HEK293 (cell line): ENCODE measurements around the gene DLG1.

Experiments
- CTCF ChIA-PET: fragments of 350-600 bp; formaldehyde crosslinking; extraction: SDS; loops from one replicate; lab custom pipeline; 2021; ENCODE audit warnings: antibody characterized with exemption; lab: Yijun Ruan, JAX
- POLR2A ChIA-PET: fragments of 300-600 bp; formaldehyde crosslinking; extraction: SDS; loops from one replicate; lab custom pipeline; 2020; ENCODE audit warnings: antibody characterized with exemption, inconsistent platforms; lab: Yijun Ruan, JAX
- H3K27ac ChIP-seq: fragments of 200-500 bp; sonication (Bioruptor generic); 2 replicates; pipeline ENCODE4 v1.5.1; 2014; ENCODE audit warnings: low read depth, low read length, control low read depth, inconsistent platforms; ENCODE audit errors: extremely low read depth
- H3K36me3 ChIP-seq, 2 experiments: fragments of 200-500 bp in 1 of 2; sonication (Bioruptor generic) in 1 of 2; 1 replicate in 1 of 2; 2 replicates in 1 of 2; pipeline ENCODE4 v1.5.1; 2014 to 2017; ENCODE audit warnings: inconsistent platforms in 2 of 2, low read length in 2 of 2; ENCODE audit not compliant: control insufficient read depth in 2 of 2, insufficient read depth in 1 of 2
- H3K4me1 ChIP-seq: fragments of 200-500 bp; sonication (Bioruptor generic); 2 replicates; pipeline ENCODE4 v1.5.1; 2014; ENCODE audit warnings: mild to moderate bottlenecking, low read length, inconsistent platforms; ENCODE audit not compliant: control insufficient read depth, insufficient read depth
- H3K4me3 ChIP-seq: 2 replicates; pipeline ENCODE4 v1.5.1; 2011; ENCODE audit warnings: low read depth, mild to moderate bottlenecking, control low read depth, low read length, moderate library complexity
- H3K9me3 ChIP-seq: fragments of 200-500 bp; sonication (Bioruptor generic); 2 replicates; pipeline ENCODE4 v1.5.1; 2014; ENCODE audit warnings: low read depth, low read length, inconsistent platforms; ENCODE audit not compliant: control insufficient read depth, insufficient read depth
- GFI1B ChIP-seq: fragments of 450-650 bp; formaldehyde crosslinking; IDR thresholded peaks from 2 replicates; pipeline ENCODE4 v1.5.1; 2016; ENCODE audit warnings: missing biosample characterization, missing genetic modification characterization
- HOXD13 ChIP-seq: sonication (generic); formaldehyde crosslinking; IDR thresholded peaks from 2 replicates; pipeline ENCODE4 v1.8.0; 2022; ENCODE audit warnings: missing genetic modification reagents, borderline replicate concordance
- KLF8 ChIP-seq: fragments of 450-650 bp; formaldehyde crosslinking; IDR thresholded peaks from 2 replicates; pipeline ENCODE4 v1.5.1; 2016; ENCODE audit warnings: missing biosample characterization, missing genetic modification characterization
- REST ChIP-seq: fragments of 450-650 bp; formaldehyde crosslinking; IDR thresholded peaks from 2 replicates; pipeline ENCODE4 v1.5.1; 2016; ENCODE audit warnings: missing biosample characterization, missing genetic modification characterization
- YY2 ChIP-seq: fragments of 450-650 bp; formaldehyde crosslinking; IDR thresholded peaks from 2 replicates; pipeline ENCODE4 v1.5.1; 2016; ENCODE audit warnings: missing biosample characterization, missing genetic modification characterization
- ZFHX2 ChIP-seq: fragments of 450-650 bp; formaldehyde crosslinking; conservative IDR thresholded peaks from 2 replicates; pipeline ENCODE4 v1.5.1; 2016; ENCODE audit warnings: missing biosample characterization, missing genetic modification characterization
- ZNF112 ChIP-seq: fragments of 450-650 bp; formaldehyde crosslinking; IDR thresholded peaks from 2 replicates; pipeline ENCODE4 v1.5.0; 2017; ENCODE audit warnings: missing biosample characterization, missing genetic modification characterization
- ZNF121 ChIP-seq: fragments of 450-650 bp; formaldehyde crosslinking; IDR thresholded peaks from 2 replicates; pipeline ENCODE4 v1.5.1; 2016; ENCODE audit warnings: missing biosample characterization, missing genetic modification characterization
- ZNF132 ChIP-seq: fragments of 450-650 bp; formaldehyde crosslinking; IDR thresholded peaks from 2 replicates; pipeline ENCODE4 v1.5.1; 2017; ENCODE audit warnings: missing biosample characterization, missing genetic modification characterization, borderline replicate concordance
- ZNF174 ChIP-seq: fragments of 450-650 bp; formaldehyde crosslinking; IDR thresholded peaks from 2 replicates; pipeline ENCODE4 v1.5.0; 2017; ENCODE audit warnings: missing biosample characterization, mild to moderate bottlenecking, missing genetic modification characterization
- ZNF184 ChIP-seq: fragments of 450-650 bp; IDR thresholded peaks from 2 replicates; pipeline ENCODE4 v1.5.1; 2018; ENCODE audit warnings: missing biosample characterization, mild to moderate bottlenecking, missing genetic modification characterization
- ZNF2 ChIP-seq: fragments of 450-650 bp; formaldehyde crosslinking; IDR thresholded peaks from 2 replicates; pipeline ENCODE4 v1.5.1; 2016; ENCODE audit warnings: missing biosample characterization, missing genetic modification characterization
- ZNF214 ChIP-seq: fragments of 450-650 bp; formaldehyde crosslinking; IDR thresholded peaks from 2 replicates; pipeline ENCODE4 v1.5.1; 2017; ENCODE audit warnings: missing biosample characterization, mild to moderate bottlenecking, missing genetic modification characterization, borderline replicate concordance
- ZNF302 ChIP-seq: fragments of 450-650 bp; formaldehyde crosslinking; IDR thresholded peaks from 2 replicates; pipeline ENCODE4 v1.5.1; 2016; ENCODE audit warnings: missing biosample characterization, missing genetic modification characterization, low read depth
- ZNF311 ChIP-seq: fragments of 450-650 bp; formaldehyde crosslinking; IDR thresholded peaks from 2 replicates; pipeline ENCODE4 v1.5.1; 2017; ENCODE audit warnings: missing biosample characterization, missing genetic modification characterization, borderline replicate concordance
- ZNF335 ChIP-seq: fragments of 450-650 bp; formaldehyde crosslinking; conservative IDR thresholded peaks from 2 replicates; pipeline ENCODE4 v1.5.1; 2016; ENCODE audit warnings: missing biosample characterization, missing genetic modification characterization
- ZNF354C ChIP-seq: fragments of 450-650 bp; formaldehyde crosslinking; IDR thresholded peaks from 2 replicates; pipeline ENCODE4 v1.5.1; 2016; ENCODE audit warnings: missing biosample characterization, missing genetic modification characterization, low read depth, borderline replicate concordance
- ZNF37A ChIP-seq: fragments of 450-650 bp; IDR thresholded peaks from 2 replicates; pipeline ENCODE4 v1.5.1; 2018; ENCODE audit warnings: missing biosample characterization, missing genetic modification characterization
- ZNF426 ChIP-seq: fragments of 450-650 bp; formaldehyde crosslinking; IDR thresholded peaks from 2 replicates; pipeline ENCODE4 v1.5.1; 2017; ENCODE audit warnings: missing biosample characterization, missing genetic modification characterization, mild to moderate bottlenecking, inconsistent platforms, moderate library complexity
- ZNF529 ChIP-seq: fragments of 450-650 bp; formaldehyde crosslinking; IDR thresholded peaks from 2 replicates; pipeline ENCODE4 v1.5.1; 2017; ENCODE audit warnings: missing genetic modification characterization, missing biosample characterization; ENCODE audit not compliant: insufficient replicate concordance
- ZNF558 ChIP-seq: fragments of 450-650 bp; formaldehyde crosslinking; IDR thresholded peaks from 2 replicates; pipeline ENCODE4 v1.5.1; 2016; ENCODE audit warnings: missing biosample characterization, missing genetic modification characterization
- ZNF777 ChIP-seq: fragments of 450-650 bp; formaldehyde crosslinking; IDR thresholded peaks from 2 replicates; pipeline ENCODE4 v1.5.1; 2017; ENCODE audit warnings: missing biosample characterization, missing genetic modification characterization, borderline replicate concordance
- ZSCAN5A ChIP-seq: fragments of 450-650 bp; formaldehyde crosslinking; IDR thresholded peaks from 2 replicates; pipeline ENCODE4 v1.5.1; 2016; ENCODE audit warnings: missing biosample characterization, missing genetic modification characterization

Gene DLG1

GRCh38 chr3:197285557-197285956 lies 12.9 kb downstream of the DLG1 start:
- Histone ChIP-seq H3K4me3 (no peak overlapping the region), H3K27ac (no peak overlapping the region), H3K9me3 (no peaks in the 10 kb centered on the region), H3K4me1 (no peaks in the 10 kb centered on the region), H3K36me3 (peaks cover 8 to 73% of the 10 kb centered on the region in 2 experiments)
- TF ChIP-seq ZNF121 (tag by site-specific recombination) (no peak), ZFHX2 (tag by site-specific recombination) (no peak), ZNF426 (tag by site-specific recombination) (no peak), ZSCAN5A (no peak), ZNF184 (tag by site-specific recombination) (peak; percentile 66; the same call in 1 of the 2 replicates), ZNF132 (no peak), ZNF311 (no peak)
- POLR2A ChIA-PET, result interaction anchor here (1.3 kb wide), 1 partner anchor 12 kb away, joined by 3 read pairs; no protein-coding TSS in a partner anchor
- CTCF ChIA-PET, result interaction anchor here (0.5 to 0.6 kb wide), 2 partner anchors 9 to 16 kb away, joined by 3 read pairs; no protein-coding TSS in a partner anchor

- Histone ChIP-seq H3K4me1 (no peaks in the 10 kb centered on the region), H3K27ac (no peak overlapping the region), H3K4me3 (no peak overlapping the region), H3K36me3 (peaks cover 8 to 73% of the 10 kb centered on the region in 2 experiments), H3K9me3 (no peaks in the 10 kb centered on the region)
- no peak for TF ChIP-seq REST
- TF ChIP-seq KLF8 (tag by site-specific recombination), result no peak
- TF ChIP-seq ZNF335 (tag by site-specific recombination), result no peak
- TF ChIP-seq ZNF112 (tag by site-specific recombination), result no peak
- no peak for TF ChIP-seq ZNF777
- no peak for TF ChIP-seq GFI1B
- no peak for TF ChIP-seq ZNF529 (tag by site-specific recombination)
- no peak for TF ChIP-seq ZNF558
- no peak for TF ChIP-seq ZNF214 (tag by site-specific recombination)
- TF ChIP-seq ZFHX2 (tag by site-specific recombination), result no peak
- no peak for TF ChIP-seq ZNF174 (tag by site-specific recombination)
- TF ChIP-seq ZNF37A (tag by site-specific recombination), result no peak
- TF ChIP-seq ZNF354C (tag by site-specific recombination), result no peak
- no peak for TF ChIP-seq HOXD13 (CRISPR knock-in tag)
- TF ChIP-seq ZNF2 (tag by site-specific recombination), result no peak
- no peak for TF ChIP-seq YY2 (tag by site-specific recombination)
- no peak for TF ChIP-seq ZNF302 (tag by site-specific recombination)
- TF ChIP-seq ZNF426 (tag by site-specific recombination), result no peak
- ChIA-PET CTCF (interaction anchor here (0.7 to 2.4 kb wide), 2 partner anchors 25 to 33 kb away, joined by 3 to 8 read pairs; no protein-coding TSS in a partner anchor), POLR2A (no interaction called here)
Measured at GRCh38 chr3:197283045-197283444, 15.4 kb downstream of the DLG1 start.
